GM18508 (cell line): ENCODE results near the gene IL19.
"Not testable (repeated sequence)": the region's sequence is repeated elsewhere in the genome, so short reads cannot be mapped to it uniquely, and the experiment has no call there.

ENCODE experiments used
- ATAC-seq: cut with Tn5 transposase; IDR thresholded peaks from one replicate; pipeline ENCODE4 v1.9.1; 2021; ENCODE audit warnings: moderate number of reproducible peaks; ENCODE audit not compliant: insufficient read depth, unreplicated experiment

The IL19 gene

GRCh38 chr1:206851341-206852010 lies 80.9 kb downstream of the IL19 start:
- no peak for ATAC-seq

DNA sequence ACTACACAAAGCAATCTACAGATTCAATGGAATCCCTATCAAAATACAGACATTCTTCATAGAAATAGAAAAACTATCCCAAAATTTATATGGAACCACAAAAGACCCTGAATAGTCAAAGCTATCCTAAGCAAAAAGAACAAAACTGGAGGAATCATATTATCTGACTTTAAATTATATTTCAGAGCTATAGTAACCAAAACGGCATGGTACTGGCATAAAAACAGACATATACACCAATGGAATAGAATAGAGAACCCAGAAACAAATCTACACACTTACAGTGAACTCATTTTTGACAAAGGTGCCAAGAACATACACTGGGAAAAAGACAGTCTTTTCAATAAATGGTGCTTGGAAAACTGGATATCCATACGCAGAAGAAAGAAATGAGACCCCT lies 82.1 kb downstream of the IL19 start:
- ATAC-seq = not testable (repeated sequence)

GRCh38 chr1:206853696-206854095 lies 83.1 kb downstream of the IL19 start:
- not testable (repeated sequence) for ATAC-seq

- ATAC-seq = no peak
Measured at GRCh38 chr1:206854401-206855129, 84.0 kb downstream of the IL19 start.

DNA sequence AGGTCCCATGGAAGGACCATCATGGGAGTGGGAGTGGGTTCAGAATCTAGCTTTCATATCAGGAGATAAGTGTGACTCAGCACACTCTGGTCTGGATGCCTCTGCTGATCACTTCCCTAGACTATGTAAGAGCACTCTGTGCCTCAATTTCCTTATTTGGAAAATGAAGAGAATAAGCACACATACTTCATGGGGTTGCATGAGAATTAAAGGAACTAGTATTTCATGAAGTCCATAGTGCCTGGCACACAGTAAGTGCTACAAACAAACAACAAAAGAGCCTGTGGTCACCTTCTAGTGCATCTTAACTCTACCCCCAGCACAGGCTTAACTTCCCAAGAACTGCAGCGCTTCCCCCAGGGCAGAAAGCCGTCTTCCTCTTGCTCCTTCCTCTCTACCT lies 85.3 kb downstream of the IL19 start:
- no peak for ATAC-seq

DNA sequence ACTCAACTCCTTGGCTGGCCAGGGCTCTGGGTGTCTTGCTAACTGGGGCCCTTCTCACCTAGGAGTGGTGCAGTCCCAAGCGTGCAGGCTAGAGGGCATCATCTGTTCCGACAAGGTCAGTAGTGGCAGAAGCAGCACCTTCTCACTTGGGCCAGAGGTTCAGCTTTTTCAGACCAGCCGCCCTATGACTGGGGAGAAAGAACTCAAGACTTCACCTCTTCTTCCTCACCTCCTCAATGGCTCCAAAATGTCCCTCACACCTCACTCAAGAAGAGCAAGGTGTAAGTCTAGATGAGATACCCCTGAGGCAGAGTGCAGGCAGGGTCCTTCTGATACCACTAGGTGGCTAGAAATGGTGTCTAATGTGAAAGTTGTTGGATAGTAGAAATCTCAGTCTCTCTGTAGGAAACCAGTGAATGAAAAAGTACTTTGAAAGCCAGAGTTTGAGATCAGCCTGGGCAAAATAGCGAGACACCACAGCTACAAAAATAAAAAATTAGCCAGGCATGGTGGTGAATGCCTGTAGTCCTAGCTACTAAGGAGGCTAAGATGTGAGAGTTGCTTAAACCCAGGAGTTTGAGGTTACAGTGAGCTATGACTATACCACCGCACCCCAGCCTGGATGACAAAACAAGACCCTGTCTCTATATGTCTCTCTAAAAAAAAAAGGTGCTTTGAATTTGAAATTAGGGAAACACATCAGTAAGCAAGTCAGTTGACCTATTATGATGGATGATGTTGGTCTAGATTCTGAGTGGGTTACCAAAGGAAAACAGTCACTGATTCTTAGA lies 86.3 kb downstream of the IL19 start:
- ATAC-seq = no peak

- no peak for ATAC-seq
Measured at GRCh38 chr1:206859082-206859521, 88.5 kb downstream of the IL19 start.

GRCh38 chr1:206860165-206860564 lies 89.6 kb downstream of the IL19 start:
- ATAC-seq = no peak

DNA sequence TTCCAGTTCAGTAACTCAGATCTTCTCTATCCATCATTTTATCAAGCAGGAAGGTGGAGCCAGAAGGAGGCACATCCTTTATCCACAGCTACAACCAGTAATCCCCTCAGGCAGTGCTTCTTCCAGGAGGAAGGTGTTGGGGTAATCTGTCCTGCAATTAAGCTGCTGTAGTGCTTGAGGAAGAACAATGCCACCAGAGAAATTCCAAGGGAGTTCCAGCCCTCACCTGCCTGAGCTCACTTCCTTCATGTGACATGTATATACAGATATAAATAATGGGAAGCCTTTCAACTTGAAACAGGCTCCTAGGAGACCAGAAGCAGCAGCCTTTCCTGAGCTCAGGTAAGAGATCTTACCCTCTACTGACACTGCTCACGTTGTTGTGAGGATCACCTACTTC lies 92.7 kb downstream of the IL19 start:
- ATAC-seq = no peak

DNA sequence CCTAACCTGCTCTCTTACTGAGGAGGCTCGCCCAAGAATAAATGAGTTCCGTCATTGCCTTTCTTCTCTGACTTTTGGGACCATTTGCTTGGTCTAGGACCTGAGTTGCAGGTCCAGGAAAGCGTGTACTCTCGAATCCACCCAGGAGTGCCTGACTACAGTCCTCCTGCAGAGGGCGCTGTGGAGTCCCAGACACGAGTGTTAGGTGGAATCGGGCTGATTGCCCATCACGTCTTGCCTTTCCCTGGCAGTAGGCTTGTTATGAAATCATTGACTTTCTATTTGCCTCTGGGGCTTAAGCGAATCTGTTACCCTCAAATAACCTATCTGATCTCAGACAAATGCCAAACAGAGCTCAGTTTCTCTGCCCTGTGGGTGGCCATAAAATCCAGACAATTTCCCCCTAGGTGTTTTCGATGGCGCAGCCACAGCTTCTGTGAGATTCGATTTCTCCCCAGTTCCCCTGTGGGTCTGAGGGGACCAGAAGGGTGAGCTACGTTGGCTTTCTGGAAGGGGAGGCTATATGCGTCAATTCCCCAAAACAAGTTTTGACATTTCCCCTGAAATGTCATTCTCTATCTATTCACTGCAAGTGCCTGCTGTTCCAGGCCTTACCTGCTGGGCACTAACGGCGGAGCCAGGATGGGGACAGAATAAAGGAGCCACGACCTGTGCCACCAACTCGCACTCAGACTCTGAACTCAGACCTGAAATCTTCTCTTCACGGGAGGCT lies 94.5 kb downstream of the IL19 start, which contains the start of gene IL20:
IL20 (plus strand) TSS at position 685 of the 733 bp plus-strand sequence. CDS start 230 bp downstream, outside the sequence.
- no peak for ATAC-seq

DNA sequence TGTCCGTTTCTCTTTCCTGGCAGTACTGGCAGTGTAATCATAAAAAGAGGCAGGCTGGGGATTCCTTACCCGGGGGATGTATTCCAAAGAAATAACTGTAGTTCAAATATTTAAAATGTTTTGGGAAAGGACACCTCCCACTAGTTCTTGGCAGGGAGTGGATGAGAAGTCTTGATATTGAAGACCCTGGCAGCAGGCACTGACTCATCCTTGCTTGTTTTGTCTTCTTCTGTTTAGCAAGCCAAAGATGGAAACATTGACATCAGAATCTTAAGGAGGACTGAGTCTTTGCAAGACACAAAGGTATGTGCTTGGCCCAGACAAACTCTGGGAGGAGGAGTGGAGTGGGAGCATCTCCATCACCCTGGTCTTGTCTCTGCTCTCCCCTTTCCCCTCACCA lies 95.5 kb downstream of the IL19 start:
- no peak for ATAC-seq

DNA sequence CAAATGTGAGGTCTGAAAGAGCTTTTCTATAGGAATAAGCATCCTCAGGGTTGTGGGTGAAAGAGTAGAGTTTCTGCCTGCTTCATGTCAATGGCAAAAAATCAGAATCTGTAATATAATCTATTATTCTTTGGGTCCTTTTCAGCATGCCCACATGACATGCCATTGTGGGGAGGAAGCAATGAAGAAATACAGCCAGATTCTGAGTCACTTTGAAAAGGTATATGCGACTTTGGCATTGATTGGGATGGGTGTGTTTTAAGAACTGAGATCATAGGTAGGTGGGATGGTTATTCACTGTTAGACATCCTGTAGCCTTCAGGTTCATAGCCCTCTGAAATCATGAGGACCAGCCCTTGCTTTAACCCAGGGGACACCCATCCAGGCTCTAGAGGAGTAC lies 96.7 kb downstream of the IL19 start:
- no peak for ATAC-seq

GRCh38 chr1:206867716-206868115 lies 97.1 kb downstream of the IL19 start:
- no peak for ATAC-seq

GRCh38 chr1:206868264-206868663 lies 97.7 kb downstream of the IL19 start:
- ATAC-seq = no peak

DNA sequence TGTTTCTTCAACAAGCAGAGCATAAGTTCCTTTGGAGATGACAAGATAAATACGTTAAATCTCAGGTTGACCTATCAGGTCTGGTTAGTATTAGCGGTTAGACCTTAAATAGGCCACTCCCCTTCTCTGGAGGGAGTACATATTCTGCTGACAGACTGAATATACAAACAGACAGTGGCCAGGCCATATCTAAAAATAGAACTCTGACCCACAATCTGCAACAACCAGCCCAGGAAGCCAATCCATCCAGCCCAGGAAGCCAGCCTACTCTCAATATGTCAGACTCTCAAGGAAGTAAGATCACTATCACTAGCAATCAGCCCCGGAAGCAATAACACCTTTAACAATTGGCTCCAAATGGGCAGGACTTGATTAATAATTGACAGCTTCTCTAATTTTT lies 101.6 kb downstream of the IL19 start:
- no peak for ATAC-seq

- ATAC-seq = no peak
Measured at GRCh38 chr1:206873603-206874188, 103.1 kb downstream of the IL19 start.

- ATAC-seq = no peak
Measured at GRCh38 chr1:206875752-206876377, 105.3 kb downstream of the IL19 start.

GRCh38 chr1:206878456-206878855 lies 107.9 kb downstream of the IL19 start:
- no peak for ATAC-seq

GRCh38 chr1:206880314-206880713 lies 109.7 kb downstream of the IL19 start:
- no peak for ATAC-seq

DNA sequence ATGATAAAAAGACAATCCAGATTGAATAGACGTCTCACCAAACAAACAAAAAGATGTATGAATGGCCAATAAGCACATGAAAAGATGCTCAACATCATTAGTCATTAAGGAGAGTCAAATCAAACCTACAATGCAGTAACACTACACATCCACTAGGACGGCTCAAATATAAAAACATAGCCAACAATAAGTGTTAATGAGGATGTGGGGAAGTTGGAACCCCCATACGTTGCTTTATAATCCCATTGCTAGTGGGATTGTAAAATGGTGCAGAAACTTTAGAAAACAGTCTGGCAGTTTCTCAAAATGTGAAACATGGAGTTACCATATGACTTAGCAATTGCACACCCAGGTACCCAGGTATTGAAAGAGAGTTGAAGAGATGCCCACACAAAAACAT lies 112.0 kb downstream of the IL19 start:
- ATAC-seq = no peak
